HG03342 (cell line): ENCODE measurements around the gene WFDC1.

ENCODE experiments used
- ATAC-seq: cut with Tn5 transposase; IDR thresholded peaks from one replicate; pipeline ENCODE4 v1.9.1; 2021; ENCODE audit warnings: mild to moderate bottlenecking, moderate library complexity; ENCODE audit not compliant: unreplicated experiment

WFDC1 gene

DNA sequence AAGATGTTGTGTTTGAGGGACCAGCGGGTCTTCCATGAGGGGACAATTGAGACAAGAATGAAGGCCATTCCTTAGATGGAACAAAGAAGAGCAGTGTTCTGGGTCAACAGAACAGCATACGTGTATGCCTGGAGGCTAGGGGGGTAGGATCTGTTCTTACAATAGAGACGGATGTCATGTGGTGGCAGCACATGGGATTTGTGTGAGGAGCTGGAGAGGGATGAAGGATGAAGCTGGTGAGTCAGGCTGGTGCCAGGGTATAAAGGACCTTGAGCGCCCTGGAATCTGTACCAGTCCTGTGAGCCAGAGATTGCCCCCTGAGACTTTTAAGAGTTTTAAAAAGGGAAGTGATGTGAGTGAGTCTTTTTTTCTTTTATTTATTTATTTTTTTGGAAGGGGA, 22.8 kb upstream of the WFDC1 start:
- ATAC-seq: no peak

DNA sequence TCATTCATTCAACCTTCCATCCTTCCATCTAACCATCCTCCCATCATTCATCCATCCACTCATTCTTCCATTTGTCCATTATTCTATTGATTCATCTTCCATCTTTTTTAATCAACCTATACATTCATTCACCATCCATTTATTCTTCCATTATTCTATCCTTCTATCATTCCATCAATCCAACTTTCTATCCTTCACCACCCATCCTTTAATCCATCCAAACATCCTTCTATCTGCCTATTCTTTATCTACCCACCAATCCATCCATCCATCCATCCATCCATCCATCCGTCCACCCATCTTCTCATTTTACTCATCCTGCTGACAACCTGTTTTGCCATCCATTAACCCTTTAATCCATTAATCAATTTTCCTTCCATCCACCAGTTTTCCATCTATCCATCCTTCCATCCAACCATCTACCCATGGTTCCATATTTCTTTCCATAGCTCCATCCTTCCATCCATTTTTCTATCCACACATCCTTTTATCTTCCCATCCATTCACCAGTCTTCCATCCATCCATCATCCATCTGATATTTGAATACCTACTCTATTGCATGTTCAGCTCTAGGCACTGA, 21.8 kb upstream of the WFDC1 start:
- ATAC-seq: no peak

DNA sequence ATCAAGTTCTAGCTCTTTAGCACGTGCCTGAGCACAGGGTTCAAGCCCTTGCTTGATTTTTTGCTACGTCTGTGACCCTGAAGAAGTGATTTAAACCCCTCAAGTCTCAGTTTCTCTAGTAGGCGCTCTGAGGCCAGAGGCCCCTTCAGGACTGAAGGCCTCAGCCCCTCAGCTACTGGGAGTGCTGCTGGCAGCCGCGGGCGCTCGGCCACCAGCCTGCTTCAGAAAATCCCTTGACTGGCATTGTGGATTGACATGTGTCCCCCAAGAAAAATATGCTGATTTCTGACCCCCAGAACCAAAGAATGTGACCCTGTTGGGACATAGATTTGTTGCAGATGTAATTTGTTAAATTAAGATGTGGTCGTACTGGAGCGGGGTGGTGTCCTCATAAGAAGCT, 20.2 kb upstream of the WFDC1 start:
- ATAC-seq: no peak

DNA sequence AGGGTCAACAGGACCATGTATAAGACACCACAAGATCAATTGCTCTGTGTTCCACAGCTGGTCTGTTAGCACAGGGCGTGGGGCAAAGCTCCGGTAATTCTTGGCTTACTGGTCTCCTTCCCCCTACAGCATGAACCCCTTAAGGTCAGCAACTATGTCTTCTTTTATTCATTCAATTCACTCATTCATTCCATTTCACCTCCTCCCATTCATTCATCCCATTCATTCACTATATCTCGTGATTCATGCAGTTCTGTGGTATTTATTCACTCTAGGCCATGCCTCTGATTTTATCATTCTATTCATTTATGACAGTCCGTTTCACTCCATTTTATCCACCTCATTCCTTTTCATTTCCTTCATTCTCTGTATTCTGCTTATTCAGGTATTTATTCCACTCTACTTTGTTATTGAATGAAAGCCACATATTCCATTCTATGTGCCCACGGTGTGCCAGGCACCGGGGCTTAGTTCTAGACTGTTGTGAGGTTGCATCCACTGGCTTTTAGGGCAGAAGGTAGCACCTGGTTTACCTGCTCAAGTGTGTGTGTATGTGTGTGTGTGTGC, 19.0 kb upstream of the WFDC1 start:
- ATAC-seq: no peak

DNA sequence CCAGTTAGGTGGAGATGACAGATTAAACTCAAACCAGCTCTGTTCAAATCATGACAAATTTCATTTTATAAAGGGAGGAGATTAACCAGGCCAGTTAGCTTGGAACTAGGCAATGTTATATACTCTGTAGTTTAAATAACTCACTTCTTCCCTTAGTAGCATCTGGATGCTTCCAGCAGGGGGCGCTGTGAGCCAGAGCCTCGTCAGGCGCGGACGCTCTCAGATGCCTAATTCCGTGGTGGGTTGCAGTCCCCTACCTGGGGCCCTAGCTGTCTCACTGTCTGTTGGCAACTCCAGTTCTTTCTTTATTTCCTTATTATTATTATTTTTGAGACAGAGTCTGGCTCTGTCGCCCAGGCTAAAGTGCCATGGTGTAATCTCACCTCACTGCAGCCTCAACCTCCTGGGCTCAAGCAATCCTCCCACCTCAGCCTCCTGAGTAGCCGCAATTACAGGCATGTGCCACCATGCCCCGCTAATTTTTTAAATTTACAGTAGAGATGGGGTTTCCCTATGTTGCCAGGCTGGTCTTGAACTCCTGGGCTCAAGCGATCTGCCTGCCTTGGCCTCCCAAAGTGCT, 17.3 kb upstream of the WFDC1 start:
- no peak for ATAC-seq

DNA sequence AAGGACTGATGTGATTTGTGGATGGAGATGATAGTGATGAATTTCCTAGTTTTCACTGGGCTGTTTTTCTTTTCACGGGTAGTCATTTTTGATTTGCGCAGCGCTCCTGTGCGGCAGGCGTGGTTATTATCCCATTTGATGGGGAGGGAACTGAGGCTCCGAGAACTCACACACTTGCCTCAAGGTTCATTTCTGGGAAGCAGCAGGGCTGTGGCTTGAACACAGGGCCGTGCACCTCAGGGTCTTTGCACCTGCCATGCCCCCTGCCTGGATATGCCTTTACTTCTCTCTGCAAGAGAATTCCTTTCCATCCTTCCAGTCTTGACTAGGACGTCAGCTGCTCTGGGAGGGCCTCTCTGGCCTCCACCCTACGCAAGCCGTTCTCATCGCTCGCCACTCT, 16.3 kb upstream of the WFDC1 start:
- ATAC-seq: no peak

DNA sequence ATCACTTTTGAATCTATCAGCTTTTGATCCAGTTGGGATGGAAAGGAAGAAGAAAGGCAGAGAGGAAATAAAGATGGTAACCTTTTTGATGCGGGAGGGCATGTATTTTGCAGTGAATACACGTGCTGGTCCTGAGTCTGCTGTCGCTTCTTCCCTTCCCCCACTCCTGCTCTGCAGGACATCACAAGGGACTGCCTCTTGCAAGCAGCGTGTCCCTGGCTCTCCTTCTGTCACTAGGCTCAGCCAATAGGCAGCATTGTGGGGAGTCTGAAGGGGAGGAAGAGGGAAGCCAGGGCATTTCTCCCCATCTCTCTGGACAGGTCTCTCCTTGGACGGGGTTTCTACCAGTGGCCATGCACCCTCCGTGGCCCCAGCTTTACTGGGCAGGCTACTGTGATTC, 15.7 kb upstream of the WFDC1 start:
- no peak for ATAC-seq

DNA sequence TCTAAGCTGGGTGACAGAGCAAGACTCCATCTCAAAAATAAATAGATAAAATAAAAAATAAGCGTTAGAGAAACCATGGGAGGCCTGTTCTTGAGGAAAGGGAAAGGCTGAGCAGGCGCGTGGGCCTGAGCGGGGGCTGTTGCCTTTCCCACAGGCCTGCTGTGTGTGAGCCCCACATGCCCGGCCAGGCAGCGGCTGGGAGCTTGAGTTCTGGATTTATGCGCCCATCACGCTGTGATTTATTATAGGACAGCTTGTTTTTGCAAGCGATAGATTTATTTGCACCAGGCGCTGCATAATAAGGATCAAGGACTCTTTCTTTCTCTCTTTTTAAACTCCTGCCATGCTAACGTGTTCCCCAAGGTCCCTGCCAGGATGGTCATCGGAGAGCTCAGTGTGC, 14.8 kb upstream of the WFDC1 start:
- no peak for ATAC-seq

DNA sequence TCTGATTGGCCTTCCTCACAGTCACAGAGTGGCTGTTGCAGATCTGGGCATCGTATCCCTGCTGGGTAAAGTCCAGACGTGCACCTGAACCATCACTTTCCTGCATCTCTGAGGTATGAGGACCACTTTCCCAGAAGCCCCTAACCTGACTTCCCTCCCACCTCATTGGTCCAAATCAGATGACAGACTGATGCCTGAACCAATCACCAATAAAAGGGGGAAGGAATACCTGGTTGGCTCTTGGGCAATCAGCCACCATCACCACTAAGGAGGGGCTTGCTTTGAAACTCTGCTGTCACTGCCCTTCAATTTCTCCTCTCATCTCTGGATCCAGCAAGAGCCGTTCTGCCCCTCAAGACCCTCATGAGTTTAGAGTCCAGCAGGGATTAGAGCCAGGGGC, 13.6 kb upstream of the WFDC1 start:
- ATAC-seq: no peak

DNA sequence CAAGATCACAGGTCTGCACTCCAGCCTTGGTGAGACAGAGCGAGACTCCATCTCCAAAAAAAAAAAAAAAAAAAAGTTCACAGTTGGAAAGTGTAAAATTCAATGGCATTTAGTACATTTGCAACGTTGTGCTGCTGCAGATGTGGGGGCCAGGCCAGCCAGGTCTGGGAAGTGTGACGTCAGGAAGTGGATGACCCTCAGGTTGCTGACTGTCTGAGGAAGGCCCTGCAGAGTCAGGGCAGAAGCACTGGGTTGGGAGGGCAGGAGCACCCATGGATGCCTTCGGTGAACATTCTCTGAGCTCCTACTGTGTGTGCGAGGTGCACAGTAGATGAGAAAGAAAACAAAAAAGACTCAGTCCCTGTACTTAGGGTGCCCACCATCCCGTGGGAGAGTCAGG, 12.1 kb upstream of the WFDC1 start:
- no peak for ATAC-seq

DNA sequence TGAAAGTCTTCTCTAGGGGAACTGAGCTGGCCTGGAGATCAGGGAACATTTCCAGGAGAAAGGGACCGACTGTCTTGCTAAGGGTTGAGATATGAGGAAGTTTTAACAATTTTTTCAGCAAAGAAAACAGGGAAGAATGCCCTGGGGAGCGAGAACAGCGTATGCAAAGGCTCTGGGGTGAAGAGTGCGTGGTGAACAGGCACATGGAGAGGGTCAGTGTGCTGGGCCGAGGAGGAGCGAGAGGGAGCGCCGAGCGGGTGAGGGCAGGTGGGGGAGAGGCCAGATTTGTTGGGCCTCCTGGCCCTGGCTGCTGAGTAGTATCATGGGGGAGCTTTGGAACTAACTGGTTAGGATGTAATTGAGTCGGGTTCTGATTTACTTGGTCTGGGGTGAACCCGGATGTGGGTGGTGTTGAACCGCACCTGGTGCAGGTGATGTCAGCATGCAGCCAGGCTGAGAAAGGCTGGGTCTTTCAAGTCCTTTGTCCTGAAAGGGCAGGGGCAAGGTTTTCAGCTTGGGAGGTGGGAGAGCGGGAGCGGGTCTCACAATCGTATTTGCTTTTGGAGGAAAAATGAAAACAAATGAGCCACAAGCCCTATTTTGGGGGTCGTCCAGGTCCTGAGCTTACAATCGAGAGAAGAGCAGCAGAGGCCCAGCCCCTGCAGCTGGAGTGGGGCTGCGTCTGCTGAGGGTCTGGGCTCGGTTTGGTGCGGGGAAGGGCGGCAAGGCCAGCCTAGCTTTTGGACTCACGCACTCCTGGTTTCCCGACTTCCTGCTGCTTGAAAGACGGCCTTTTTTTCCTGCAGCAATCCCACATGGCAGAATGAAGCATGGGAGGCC, 11.1 kb upstream of the WFDC1 start:
- no peak for ATAC-seq

DNA sequence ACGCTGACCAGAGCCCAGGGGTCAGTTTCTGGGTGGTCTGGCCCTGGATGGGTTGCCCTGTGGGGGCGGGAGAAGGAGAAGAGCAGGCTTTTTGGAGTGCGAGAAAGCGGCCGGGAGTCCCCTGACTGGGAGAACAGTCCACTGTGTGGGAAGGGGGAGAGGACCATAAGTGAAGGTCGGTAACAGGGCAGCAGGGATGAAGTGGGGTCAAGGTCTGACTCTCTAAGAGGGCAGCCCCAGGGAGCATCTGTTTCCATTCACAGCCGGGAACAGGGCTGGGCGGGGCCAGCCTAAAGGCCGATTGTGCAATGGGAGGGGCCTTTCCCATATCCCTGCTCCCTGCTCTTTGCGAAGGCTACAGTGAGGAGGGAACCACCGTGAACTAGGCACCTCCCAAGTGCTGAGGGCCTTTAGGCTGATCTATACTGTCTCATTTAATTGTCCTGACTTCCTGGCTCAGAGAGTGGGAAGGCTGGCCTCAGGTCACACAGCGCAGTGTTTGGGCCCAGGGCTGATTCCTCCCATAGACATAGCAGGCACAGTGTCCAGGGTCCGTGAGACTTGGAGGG, 10.4 kb upstream of the WFDC1 start:
- ATAC-seq: no peak

DNA sequence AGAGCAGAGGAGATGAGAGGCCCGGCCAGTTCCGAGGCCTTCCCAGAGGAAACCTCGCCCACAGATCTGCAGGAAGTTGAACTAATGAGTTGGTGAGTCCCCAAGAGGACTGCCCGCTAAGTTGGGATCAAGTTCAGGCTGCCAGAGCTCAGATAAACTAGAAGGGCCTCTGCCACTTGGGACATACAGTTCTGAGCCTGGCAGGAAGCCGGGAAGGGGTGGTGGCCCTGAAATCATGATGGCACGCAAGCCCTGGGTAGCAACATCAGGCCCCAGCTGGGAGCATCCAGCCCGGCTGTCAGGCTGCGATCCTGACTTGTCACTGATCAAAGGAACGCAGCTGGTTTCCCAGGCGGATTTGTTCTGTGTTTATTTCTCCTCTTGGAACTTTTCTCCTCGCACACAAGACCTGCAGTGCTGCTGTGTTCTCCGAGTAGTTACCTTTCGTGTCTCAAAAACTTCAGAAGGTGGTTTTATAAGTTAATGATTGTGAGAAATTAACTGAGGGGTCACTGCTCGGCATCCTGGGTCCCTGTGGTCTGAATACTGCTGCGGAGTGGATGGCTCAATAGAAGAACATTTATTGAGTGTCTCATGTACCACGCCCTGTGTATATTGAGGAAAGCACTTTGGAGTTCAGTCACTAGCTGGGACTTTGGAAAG, 8.0 kb upstream of the WFDC1 start:
- no peak for ATAC-seq

DNA sequence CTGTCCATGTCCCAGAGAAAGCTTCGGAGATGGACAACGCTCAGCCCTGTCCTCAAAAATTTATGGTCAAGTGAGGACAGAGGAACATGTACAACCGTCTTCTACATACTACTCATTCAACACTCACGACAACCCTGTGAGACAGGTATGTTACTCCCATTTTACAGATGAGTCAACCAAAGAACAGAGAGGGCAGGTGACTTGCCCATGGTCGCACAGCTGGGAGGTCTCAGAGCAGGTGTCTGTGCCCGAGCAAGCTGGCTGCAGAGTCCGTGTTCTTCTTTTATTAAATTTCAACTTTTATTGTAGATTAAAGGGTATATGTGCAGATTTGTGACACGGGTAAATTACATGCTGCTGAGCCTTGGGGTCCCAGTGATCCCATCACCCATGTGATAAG, 5.8 kb upstream of the WFDC1 start:
- no peak for ATAC-seq

DNA sequence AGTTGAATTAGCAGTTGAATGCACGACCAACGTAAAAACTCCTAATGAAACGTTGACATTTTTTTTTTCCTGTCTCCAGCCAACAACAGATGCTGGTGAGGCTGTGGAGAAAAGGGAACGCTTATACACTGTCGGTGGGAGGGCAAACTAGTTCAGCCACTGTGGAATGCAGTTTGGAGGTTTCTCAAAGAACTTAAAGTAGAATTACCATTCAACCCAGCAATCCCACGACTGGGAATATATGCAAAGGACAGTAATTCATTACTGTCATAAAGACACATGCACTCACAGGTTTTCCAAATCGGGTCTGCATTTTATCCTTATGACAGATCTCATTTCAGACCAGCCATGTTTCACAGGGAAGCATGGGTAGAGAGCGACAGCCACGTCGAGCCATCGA, 3.5 kb upstream of the WFDC1 start:
- ATAC-seq: no peak

DNA sequence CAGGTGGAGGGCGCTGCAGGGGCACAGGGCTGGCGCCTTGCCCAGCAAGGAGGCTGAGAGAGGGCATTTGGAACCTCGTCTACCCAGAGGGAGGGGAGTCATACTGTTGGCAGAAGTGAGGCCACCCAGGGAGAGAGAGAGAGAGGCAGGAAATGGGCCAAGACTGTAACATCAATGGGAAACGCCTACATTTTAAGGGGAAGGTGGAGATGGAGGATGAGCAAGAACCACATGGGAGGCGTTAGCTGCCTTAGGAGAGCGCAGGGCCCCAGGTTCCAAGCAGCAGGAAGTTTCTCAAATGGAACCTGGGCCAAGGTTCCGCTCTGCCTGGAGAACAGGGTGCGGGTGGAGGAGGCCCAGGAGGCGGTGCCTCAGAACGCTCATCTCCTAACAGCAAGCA, 2.7 kb upstream of the WFDC1 start:
- ATAC-seq: no peak

DNA sequence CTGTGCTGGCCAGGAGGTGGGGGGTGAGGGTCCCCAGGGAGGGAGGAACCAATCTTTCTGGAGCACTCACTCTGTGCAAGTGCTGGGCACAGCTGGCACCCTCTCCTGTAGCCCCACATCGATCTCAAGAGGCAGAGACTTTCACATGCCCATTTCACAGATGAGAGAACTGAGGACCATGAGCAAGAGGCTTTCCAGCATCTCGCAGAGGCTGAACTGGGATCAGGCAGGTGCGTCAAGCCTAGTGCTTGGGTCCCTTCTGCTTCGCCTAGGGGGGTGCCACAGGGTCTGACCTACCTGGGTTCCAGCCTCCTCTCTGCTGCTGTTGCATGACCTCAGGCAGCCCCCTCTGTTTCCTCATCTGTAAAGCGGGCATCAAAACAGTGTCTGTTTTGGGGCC, 1.3 kb upstream of the WFDC1 start:
- no peak for ATAC-seq

DNA sequence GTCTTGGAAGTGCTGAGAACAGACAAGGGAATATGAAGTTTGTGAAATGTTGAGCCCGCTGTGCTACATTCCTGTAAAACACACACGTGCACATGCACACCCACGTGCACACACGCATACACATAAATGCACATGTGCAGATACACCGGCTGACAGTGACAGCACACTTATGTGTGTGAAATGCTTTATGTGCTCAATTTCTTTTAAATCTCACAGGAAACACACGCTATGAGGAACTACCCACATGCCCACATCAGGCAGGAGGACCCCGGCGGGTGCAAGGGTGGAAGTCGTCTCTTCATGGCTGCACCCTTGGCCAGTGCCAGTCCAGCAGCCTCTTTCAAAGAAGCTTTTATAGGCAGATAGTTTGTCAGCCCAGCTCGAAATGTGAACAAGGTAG, 561 bp upstream of the WFDC1 start:
- ATAC-seq: no peak

DNA sequence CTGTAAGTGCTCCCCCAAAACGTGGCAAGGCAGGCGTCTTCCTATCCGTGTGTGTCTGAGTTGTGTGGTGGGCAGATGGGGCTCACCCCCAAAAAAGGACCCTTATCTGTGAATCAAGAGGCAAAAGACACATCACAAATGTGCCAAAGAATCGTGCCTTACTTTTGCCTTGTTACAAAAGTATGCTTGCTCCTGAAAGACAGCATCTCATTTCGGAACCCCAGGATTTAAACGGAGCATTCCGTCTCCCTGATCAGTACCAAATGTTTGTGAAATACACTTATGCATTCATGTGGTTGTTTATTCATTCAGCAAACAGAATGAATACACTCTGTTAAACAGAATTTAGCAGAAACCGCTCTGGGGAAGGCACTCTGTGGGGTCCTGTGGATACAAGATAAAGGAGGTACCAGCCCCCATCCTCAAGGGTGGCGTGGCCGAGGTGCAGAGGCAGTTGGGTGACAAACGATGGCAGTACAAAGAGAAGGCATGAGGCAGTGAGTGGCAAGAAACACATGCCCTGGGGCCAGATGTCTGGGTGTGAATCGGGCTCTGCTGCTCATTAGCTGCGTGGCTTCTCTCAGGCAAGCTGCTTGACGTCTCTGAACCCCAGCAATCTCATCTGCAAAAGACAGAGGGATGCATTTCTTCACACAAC, 654 bp downstream of the WFDC1 start:
- no peak for ATAC-seq

DNA sequence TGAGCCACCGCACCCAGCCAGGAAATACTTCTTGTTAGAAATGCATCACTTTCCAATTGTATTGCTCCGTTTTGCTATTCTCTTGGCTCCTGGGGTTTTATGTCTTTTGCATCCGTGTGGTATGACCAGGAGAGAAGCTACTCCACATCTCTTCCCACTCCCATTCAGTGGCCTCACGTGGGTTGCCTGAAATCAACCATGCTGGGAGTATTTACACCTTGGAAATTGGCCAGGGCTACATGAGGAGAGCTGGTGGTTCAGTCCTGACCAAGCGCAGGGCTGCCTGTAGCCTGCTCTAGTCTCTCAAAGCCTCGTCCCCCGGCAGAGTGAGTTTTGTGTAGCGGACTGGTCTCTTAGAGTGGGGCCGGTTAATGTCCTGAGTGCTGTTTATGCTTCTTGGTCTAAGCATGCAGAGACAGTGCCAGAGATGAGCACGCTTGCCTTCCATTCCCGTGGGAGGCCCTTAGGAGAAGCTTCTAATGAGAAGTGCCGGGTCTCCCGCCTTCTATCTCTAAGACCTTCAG, 3.8 kb downstream of the WFDC1 start:
- no peak for ATAC-seq
